Upper lobe of right lung (tissue), 1 donor: ENCODE data around the gene GRID1. TPM values are rescaled to one million over a fixed set of nuclear protein-coding genes. Genes with fewer than 3 reads are reported as not detected.

Source experiments
- ATAC-seq: fragments of 200-7000 bp; cut with Tn5 transposase; one replicate; pipeline ENCODE4 v1.9.1; 2020; ENCODE audit warnings: mild to moderate bottlenecking, moderate library complexity
- DNase-seq: peaks from one replicate; pipeline ENCODE4 v3.0.0-alpha.2; 2020
- H3K27ac ChIP-seq: fragments of 200-600 bp; one replicate; pipeline ENCODE4 v1.8.0; 2022
- H3K27me3 ChIP-seq: fragments of 200-600 bp; one replicate; pipeline ENCODE4 v1.8.0; 2022; ENCODE audit warnings: mild to moderate bottlenecking
- H3K36me3 ChIP-seq: fragments of 200-600 bp; one replicate; pipeline ENCODE4 v1.8.0; 2022
- H3K4me1 ChIP-seq: fragments of 200-600 bp; one replicate; pipeline ENCODE4 v1.8.0; 2022
- H3K4me3 ChIP-seq: fragments of 200-600 bp; one replicate; pipeline ENCODE4 v1.8.0; 2022; ENCODE audit warnings: mild to moderate bottlenecking
- H3K9me3 ChIP-seq: fragments of 200-600 bp; one replicate; pipeline ENCODE4 v1.8.0; 2022
- CTCF ChIP-seq: fragments of 200-600 bp; IDR thresholded peaks from one replicate; pipeline ENCODE4 v1.8.0; 2022; ENCODE audit warnings: antibody characterized with exemption
- intact Hi-C: fragments of 100-400 bp; cut with DNase I; formaldehyde crosslinking; loops from one replicate; pipeline ENCODE4 v1.11.0; 2022
- total RNA-seq: library from RNA; stranded (reverse); fragmentation: NEBNext Ultra II Directional; extraction: Animal tissue kit (Norgen Biotek cat#: 25700); gene quantifications from one replicate; pipeline ENCODE4 v1.2.1, GENCODE V29; 2021
- donor health status: DM: no; HTN: yes; CAD: no; lungs with severe emphysema.

GRID1 gene
- total RNA-seq, 1 donor from 2014 or later, result 3.0 TPM

- DNase-seq (peak; percentile 18), ATAC-seq (no peak)
- Histone ChIP-seq H3K9me3 (no peaks in the 10 kb centered on the region), H3K27me3 (no peaks in the 10 kb centered on the region), H3K4me1 (no peaks in the 10 kb centered on the region), H3K27ac (no peak overlapping the region), H3K4me3 (no peak overlapping the region), H3K36me3 (no peaks in the 10 kb centered on the region)
- intact Hi-C loops, result no loop called here
- TF ChIP-seq CTCF, result no peak
These were observed 164.3 kb downstream of the GRID1 start for GRCh38 chr10:86202226-86202735.

- no peak for TF ChIP-seq CTCF
- ATAC-seq, result no peak
- intact Hi-C loops, result no loop called here
- Histone ChIP-seq H3K4me3 (no peak overlapping the region), H3K36me3 (no peaks in the 10 kb centered on the region), H3K9me3 (no peaks in the 10 kb centered on the region), H3K27ac (no peak overlapping the region), H3K4me1 (no peaks in the 10 kb centered on the region), H3K27me3 (no peaks in the 10 kb centered on the region)
- DNase-seq, result no peak
These were observed 165.7 kb downstream of the GRID1 start for GRCh38 chr10:86200867-86201266.

- Histone ChIP-seq H3K36me3 (no peaks in the 10 kb centered on the region), H3K4me1 (no peaks in the 10 kb centered on the region), H3K27ac (no peak overlapping the region), H3K9me3 (no peaks in the 10 kb centered on the region), H3K27me3 (no peaks in the 10 kb centered on the region), H3K4me3 (no peak overlapping the region)
- intact Hi-C loops, result no loop called here
- ATAC-seq (no peak), DNase-seq (peak; percentile 20)
- no peak for TF ChIP-seq CTCF
These were observed 166.3 kb downstream of the GRID1 start for GRCh38 chr10:86200269-86200668.

- TF ChIP-seq CTCF, result no peak
- no peak overlapping the region for H3K27ac ChIP-seq
- no peaks in the 10 kb centered on the region for H3K27me3 ChIP-seq
- H3K4me3 ChIP-seq, result no peak overlapping the region
- H3K36me3 ChIP-seq, result no peaks in the 10 kb centered on the region
- no peaks in the 10 kb centered on the region for H3K4me1 ChIP-seq
- H3K9me3 ChIP-seq, result no peaks in the 10 kb centered on the region
- intact Hi-C loops, result no loop called here
- no peak for DNase-seq
- ATAC-seq, result no peak
These were observed 167.6 kb downstream of the GRID1 start for GRCh38 chr10:86199041-86199440.

- H3K27ac ChIP-seq, result no peak overlapping the region
- H3K4me3 ChIP-seq, result no peak overlapping the region
- no peaks in the 10 kb centered on the region for H3K9me3 ChIP-seq
- ATAC-seq (no peak), DNase-seq (no peak)
- intact Hi-C loops, result no loop called here
- H3K36me3 ChIP-seq, result no peaks in the 10 kb centered on the region
- TF ChIP-seq CTCF, result no peak
- no peaks in the 10 kb centered on the region for H3K27me3 ChIP-seq
- H3K4me1 ChIP-seq, result no peaks in the 10 kb centered on the region
These were observed 168.3 kb downstream of the GRID1 start for GRCh38 chr10:86198271-86198670.

GRCh38 chr10:86197166-86197790 is 169.3 kb downstream of the GRID1 start:
- no peaks in the 10 kb centered on the region for H3K27me3 ChIP-seq
- H3K9me3 ChIP-seq, result no peaks in the 10 kb centered on the region
- intact Hi-C loops, result no loop called here
- DNase-seq (peak; percentile 52), ATAC-seq (no peak)
- TF ChIP-seq CTCF, result no peak
- no peaks in the 10 kb centered on the region for H3K4me1 ChIP-seq
- H3K4me3 ChIP-seq, result no peak overlapping the region
- no peaks in the 10 kb centered on the region for H3K36me3 ChIP-seq
- H3K27ac ChIP-seq, result no peak overlapping the region
